Gastroesophageal sphincter (tissue), 4 donors: ENCODE data around the gene SLC25A38. TPM values are rescaled to one million over a fixed set of nuclear protein-coding genes. Genes with fewer than 3 reads are reported as not detected.

ENCODE experiments used
- ATAC-seq: fragments of 150-250 bp; one replicate; pipeline ENCODE4 v1.9.1; 2016; ENCODE audit warnings: mild to moderate bottlenecking, moderate library complexity
- H3K27ac ChIP-seq, 4 donors: fragments of 200-600 bp; sonication (generic) in 3 of 4; 1 replicate in 3 of 4; 2 replicates in 1 of 4; pipeline ENCODE4 v1.5.1; 2016 to 2019
- H3K27me3 ChIP-seq: fragments of 200-600 bp; sonication (generic); one replicate; pipeline ENCODE4 v1.5.1; 2019
- H3K36me3 ChIP-seq, 2 donors: fragments of 200-600 bp; sonication (generic); one replicate each; pipeline ENCODE4 v1.5.1; 2019; ENCODE audit warnings: control low read depth in 1 of 2
- H3K4me1 ChIP-seq, 3 donors: fragments of 200-600 bp; sonication (generic); 1 replicate in 2 of 3; 2 replicates in 1 of 3; pipeline ENCODE4 v1.5.1; 2016 to 2019; ENCODE audit warnings: control low read depth in 2 of 3
- H3K4me3 ChIP-seq, 2 donors: fragments of 200-600 bp; sonication (generic); one replicate each; pipeline ENCODE4 v1.5.1; 2019; ENCODE audit warnings: mild to moderate bottlenecking in 1 of 2, moderate library complexity in 1 of 2
- H3K9me3 ChIP-seq, 3 donors: fragments of 200-600 bp; sonication (generic); one replicate each; pipeline ENCODE4 v1.5.1; 2017 to 2019; ENCODE audit warnings: control low read depth in 2 of 3
- CTCF ChIP-seq, 4 experiments: fragments of 200-600 bp in 2 of 4; fragments of 450-650 bp in 2 of 4; sonication (generic) in 1 of 4; IDR thresholded peaks; one replicate each; pipeline ENCODE4 v1.5.1; 2017 to 2019; ENCODE audit warnings: antibody characterized with exemption in 4 of 4, mild to moderate bottlenecking in 2 of 4, moderate library complexity in 2 of 4
- EP300 ChIP-seq: sonication (generic); formaldehyde crosslinking; IDR thresholded peaks from one replicate; pipeline ENCODE4 v1.6.1; 2017; ENCODE audit warnings: antibody characterized with exemption, mild to moderate bottlenecking
- POLR2A ChIP-seq, 2 donors: fragments of 450-650 bp; IDR thresholded peaks; one replicate each; pipeline ENCODE4 v1.6.1; 2017; ENCODE audit warnings: antibody characterized with exemption in 2 of 2, mild to moderate bottlenecking in 2 of 2, moderate library complexity in 1 of 2
- POLR2AphosphoS5 ChIP-seq: sonication (generic); formaldehyde crosslinking; IDR thresholded peaks from one replicate; pipeline ENCODE4 v1.6.1; 2017; ENCODE audit warnings: antibody characterized with exemption
- WGBS, 2 donors: methylation state at CpG; one replicate each; pipeline ENCODE4 v1.1.5; 2018; ENCODE audit warnings: low coverage in 1 of 2; 5-methylcytosine and 5-hydroxymethylcytosine counted together
- total RNA-seq, 4 donors: library from RNA; depleted of rRNA; stranded (reverse); fragments of >200 nt; gene quantifications; one replicate each; pipeline ENCODE4 v1.1.0, GENCODE V29; 2016

The SLC25A38 gene
- total RNA-seq, 4 donors from 2014 or later: 24.9 to 44.8 (median 28.5) TPM

- peak overlapping the region in 2 of 4 donors; percentile 53 to 55 for H3K27ac ChIP-seq
- 62% methylated on average over 2 of the region's 3 CpGs; no CpG with 5 or more reads in 1 of the 2 donors for WGBS, 2 donors
- no peak for ATAC-seq
- no peaks in the 10 kb centered on the region for H3K36me3 ChIP-seq
- H3K27me3 ChIP-seq: no peaks in the 10 kb centered on the region
- H3K4me3 ChIP-seq: no peak overlapping the region
- no peaks in the 10 kb centered on the region for H3K9me3 ChIP-seq
- H3K4me1 ChIP-seq: peaks cover 0 to 6% (median 0%) of the 10 kb centered on the region in 3 donors
- no peak for TF ChIP-seq EP300
- no peak for TF ChIP-seq CTCF (IDR thresholded peaks at IDR 0.05)
- TF ChIP-seq POLR2AphosphoS5: no peak
- no peak for TF ChIP-seq POLR2A (IDR thresholded peaks at IDR 0.05)
Measured at GRCh38 chr3:39433642-39434041, 50.5 kb downstream of the SLC25A38 start.

- Histone ChIP-seq H3K27ac (no peak overlapping the region), H3K9me3 (no peaks in the 10 kb centered on the region), H3K4me1 (peaks cover 0 to 6% (median 0%) of the 10 kb centered on the region in 3 donors), H3K27me3 (no peaks in the 10 kb centered on the region), H3K4me3 (no peak overlapping the region), H3K36me3 (no peaks in the 10 kb centered on the region)
- 38 to 63% methylated on average over 1 of the region's 5 CpGs for WGBS, 2 donors
- ATAC-seq: no peak
- TF ChIP-seq EP300 (no peak), POLR2A (IDR thresholded peaks at IDR 0.05) (no peak), POLR2AphosphoS5 (no peak), CTCF (IDR thresholded peaks at IDR 0.05) (no peak)
Measured at GRCh38 chr3:39434574-39434973, 51.4 kb downstream of the SLC25A38 start.

GRCh38 chr3:39435006-39435748 lies 52.0 kb downstream of the SLC25A38 start:
- Histone ChIP-seq H3K36me3 (no peaks in the 10 kb centered on the region), H3K9me3 (no peaks in the 10 kb centered on the region), H3K4me1 (peaks cover 0 to 6% (median 0%) of the 10 kb centered on the region in 3 donors), H3K27ac (no peak overlapping the region), H3K27me3 (no peaks in the 10 kb centered on the region), H3K4me3 (no peak overlapping the region)
- TF ChIP-seq EP300 (no peak), CTCF (IDR thresholded peaks at IDR 0.05) (no peak), POLR2A (IDR thresholded peaks at IDR 0.05) (no peak), POLR2AphosphoS5 (no peak)
- WGBS, 2 donors: 70% methylated on average over 1 of the region's 1 CpG; no CpG with 5 or more reads in 1 of the 2 donors
- no peak for ATAC-seq

- 49 to 60% methylated on average over 3 to 4 of the region's 4 CpGs for WGBS, 2 donors
Measured at GRCh38 chr3:39438880-39439279, 55.7 kb downstream of the SLC25A38 start.

More at GRCh38 chr3:39438880-39439279, 55.7 kb downstream of the SLC25A38 start:
- no peak overlapping the region for H3K4me3 ChIP-seq
- H3K9me3 ChIP-seq: no peaks in the 10 kb centered on the region
- no peak for TF ChIP-seq POLR2A (IDR thresholded peaks at IDR 0.05)
- no peak for TF ChIP-seq CTCF (IDR thresholded peaks at IDR 0.05)
- no peak for TF ChIP-seq EP300
- TF ChIP-seq POLR2AphosphoS5: no peak
- ATAC-seq: no peak
- no peaks in the 10 kb centered on the region for H3K36me3 ChIP-seq
- H3K27me3 ChIP-seq: no peaks in the 10 kb centered on the region
- H3K27ac ChIP-seq: no peak overlapping the region
- no peaks in the 10 kb centered on the region for H3K4me1 ChIP-seq
